Ovary (tissue), 3 donors: ENCODE measurements around the gene PRMT2.
"Not testable (repeated sequence)": the region's sequence is repeated elsewhere in the genome, so short reads cannot be mapped to it uniquely, and the experiment has no call there.

ENCODE experiments used
- EP300 ChIP-seq: sonication (generic); formaldehyde crosslinking; IDR thresholded peaks from one replicate; pipeline ENCODE4 v1.6.1; 2017; ENCODE audit warnings: antibody characterized with exemption
- POLR2A ChIP-seq: fragments of 450-650 bp; IDR thresholded peaks from one replicate; pipeline ENCODE4 v1.6.1; 2017; ENCODE audit warnings: antibody characterized with exemption, mild to moderate bottlenecking, moderate library complexity
- TF ChIP-seq, protein P1 (sequence below), 3 donors: fragments of 450-650 bp in 2 of 3; fragments of 200-600 bp in 1 of 3; IDR thresholded peaks; one replicate each; pipeline versions ENCODE4 v1.5.1 to v1.8.0; 2016 to 2022; ENCODE audit warnings: antibody characterized with exemption in 3 of 3, mild to moderate bottlenecking in 1 of 3
- donor health status: DM: no; HTN: no; CAD: no.

DNA sequence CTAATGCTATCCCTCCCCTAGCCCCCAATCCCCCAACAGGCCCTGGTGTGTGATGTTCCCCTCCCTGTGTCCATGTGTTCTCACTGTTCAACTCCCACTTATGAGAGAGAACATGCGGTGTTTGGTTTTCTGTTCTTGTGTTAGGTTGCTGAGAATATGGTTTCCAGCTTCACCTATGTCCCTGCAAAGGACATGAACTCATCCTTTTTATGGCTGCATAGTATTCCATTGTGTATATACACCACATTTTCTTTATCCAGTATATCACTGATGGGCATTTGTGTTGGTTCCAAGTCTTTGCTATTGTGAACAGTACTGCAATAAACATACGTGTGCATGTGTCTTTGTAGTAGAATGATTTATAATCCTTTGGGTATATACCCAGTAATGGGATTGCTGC is 41.1 kb downstream of the PRMT2 start:
- TF ChIP-seq, protein P1, sequence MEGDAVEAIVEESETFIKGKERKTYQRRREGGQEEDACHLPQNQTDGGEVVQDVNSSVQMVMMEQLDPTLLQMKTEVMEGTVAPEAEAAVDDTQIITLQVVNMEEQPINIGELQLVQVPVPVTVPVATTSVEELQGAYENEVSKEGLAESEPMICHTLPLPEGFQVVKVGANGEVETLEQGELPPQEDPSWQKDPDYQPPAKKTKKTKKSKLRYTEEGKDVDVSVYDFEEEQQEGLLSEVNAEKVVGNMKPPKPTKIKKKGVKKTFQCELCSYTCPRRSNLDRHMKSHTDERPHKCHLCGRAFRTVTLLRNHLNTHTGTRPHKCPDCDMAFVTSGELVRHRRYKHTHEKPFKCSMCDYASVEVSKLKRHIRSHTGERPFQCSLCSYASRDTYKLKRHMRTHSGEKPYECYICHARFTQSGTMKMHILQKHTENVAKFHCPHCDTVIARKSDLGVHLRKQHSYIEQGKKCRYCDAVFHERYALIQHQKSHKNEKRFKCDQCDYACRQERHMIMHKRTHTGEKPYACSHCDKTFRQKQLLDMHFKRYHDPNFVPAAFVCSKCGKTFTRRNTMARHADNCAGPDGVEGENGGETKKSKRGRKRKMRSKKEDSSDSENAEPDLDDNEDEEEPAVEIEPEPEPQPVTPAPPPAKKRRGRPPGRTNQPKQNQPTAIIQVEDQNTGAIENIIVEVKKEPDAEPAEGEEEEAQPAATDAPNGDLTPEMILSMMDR (IDR thresholded peaks at IDR 0.05) = not testable (repeated sequence)
- TF ChIP-seq EP300, POLR2A: not testable (repeated sequence)
